ENCODE results near the gene CAMP.

Gene CAMP

DNA sequence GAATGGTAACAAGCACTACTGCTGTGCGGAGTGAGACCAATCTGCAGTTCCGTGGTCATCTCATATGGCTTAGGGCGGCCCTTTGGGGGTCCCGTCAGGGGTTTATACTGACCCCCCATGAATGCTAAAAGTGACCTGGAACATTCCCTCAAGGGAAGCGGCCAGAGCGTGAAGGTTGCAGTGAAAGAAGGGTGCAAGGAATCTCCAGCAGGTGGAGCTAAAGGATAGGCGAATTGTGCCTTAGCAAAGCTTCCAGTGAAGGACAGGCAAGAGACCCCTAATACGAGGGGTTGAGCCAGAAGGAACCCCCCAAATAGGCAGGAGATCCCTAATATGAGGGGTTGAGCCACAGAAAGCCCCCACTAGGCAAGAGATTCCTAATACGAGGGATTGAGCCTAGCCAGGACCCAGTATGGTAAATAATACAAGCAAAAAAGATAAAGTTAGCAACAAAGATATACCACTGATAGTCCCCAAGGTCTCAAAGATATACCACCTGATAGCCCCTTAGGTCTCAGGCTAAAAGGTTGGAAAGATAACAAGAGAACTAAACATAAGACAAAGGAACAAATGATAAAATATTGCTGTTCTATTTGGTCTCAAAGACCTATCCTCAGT lies 50.4 kb downstream of the CAMP start:
- Mint-ChIP-seq H3K9me3 (no peaks in the 10 kb centered on the region), H3K4me1 (peaks cover 9% of the 10 kb centered on the region), H3K4me3 (no peak overlapping the region), H3K27ac (peak overlapping the region; percentile 13 to 45 (median 24)), H3K27me3 (ENCODE audit: low read depth) (peaks cover 4% of the 10 kb centered on the region), H3K36me3 (ENCODE audit: low read depth) (peaks cover 27% of the 10 kb centered on the region)
- TF ChIP-seq, protein P1, sequence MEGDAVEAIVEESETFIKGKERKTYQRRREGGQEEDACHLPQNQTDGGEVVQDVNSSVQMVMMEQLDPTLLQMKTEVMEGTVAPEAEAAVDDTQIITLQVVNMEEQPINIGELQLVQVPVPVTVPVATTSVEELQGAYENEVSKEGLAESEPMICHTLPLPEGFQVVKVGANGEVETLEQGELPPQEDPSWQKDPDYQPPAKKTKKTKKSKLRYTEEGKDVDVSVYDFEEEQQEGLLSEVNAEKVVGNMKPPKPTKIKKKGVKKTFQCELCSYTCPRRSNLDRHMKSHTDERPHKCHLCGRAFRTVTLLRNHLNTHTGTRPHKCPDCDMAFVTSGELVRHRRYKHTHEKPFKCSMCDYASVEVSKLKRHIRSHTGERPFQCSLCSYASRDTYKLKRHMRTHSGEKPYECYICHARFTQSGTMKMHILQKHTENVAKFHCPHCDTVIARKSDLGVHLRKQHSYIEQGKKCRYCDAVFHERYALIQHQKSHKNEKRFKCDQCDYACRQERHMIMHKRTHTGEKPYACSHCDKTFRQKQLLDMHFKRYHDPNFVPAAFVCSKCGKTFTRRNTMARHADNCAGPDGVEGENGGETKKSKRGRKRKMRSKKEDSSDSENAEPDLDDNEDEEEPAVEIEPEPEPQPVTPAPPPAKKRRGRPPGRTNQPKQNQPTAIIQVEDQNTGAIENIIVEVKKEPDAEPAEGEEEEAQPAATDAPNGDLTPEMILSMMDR (IDR thresholded peaks at IDR 0.05; ENCODE audit: unreplicated experiment in 3 of 3) = peak; percentile 71 to 84 (median 79)

DNA sequence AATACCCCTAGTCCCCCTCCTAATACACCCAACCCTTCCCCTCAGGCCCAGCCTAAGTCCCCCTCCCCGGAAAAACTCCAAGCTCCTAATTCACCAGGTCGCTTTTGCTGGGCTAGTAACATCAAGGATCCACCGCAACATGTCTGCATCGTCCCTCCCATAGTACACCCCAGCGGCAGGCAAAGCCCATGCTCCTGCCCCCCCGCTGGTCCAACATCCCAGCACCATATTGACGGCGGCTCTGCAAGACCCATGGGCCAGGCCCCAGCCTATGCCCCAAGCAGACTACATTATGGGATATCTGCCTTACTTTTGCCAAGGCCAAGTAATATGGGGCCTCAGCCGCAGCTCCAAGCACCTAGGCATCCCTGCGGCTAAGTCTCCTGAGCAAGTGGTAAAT lies 51.2 kb downstream of the CAMP start:
- peak overlapping the region in 2 of 3 experiments; percentile 55 to 87 for H3K27ac Mint-ChIP-seq
- H3K27me3 Mint-ChIP-seq (ENCODE audit: low read depth) = peaks cover 4% of the 10 kb centered on the region
- peaks cover 2% of the 10 kb centered on the region for H3K4me1 Mint-ChIP-seq
- no peaks in the 10 kb centered on the region for H3K9me3 Mint-ChIP-seq
- H3K36me3 Mint-ChIP-seq (ENCODE audit: low read depth) = peaks cover 19% of the 10 kb centered on the region
- no peak overlapping the region for H3K4me3 Mint-ChIP-seq
- TF ChIP-seq, protein P1 (IDR thresholded peaks at IDR 0.05; ENCODE audit: unreplicated experiment in 3 of 3) = no peak

All from nephron (organoid).